Measurements from ENCODE around the gene ZBTB37.

GRCh38 chr1:173853074-173853473, 15.1 kb upstream of the ZBTB37 start:
- TF ChIP-seq CTCF (IDR thresholded peaks at IDR 0.05): no peak
- TF ChIP-seq POLR2A (IDR thresholded peaks at IDR 0.05): no peak
